Activated naive CD4-positive, alpha-beta T cell treated with Interleukin-2 at 50 U/mL for 16 hours (primary cell): ENCODE results near the gene VPS35.
"Not testable (repeated sequence)": the region's sequence is repeated elsewhere in the genome, so short reads cannot be mapped to it uniquely, and the experiment has no call there.

ENCODE experiments used
- DNase-seq: peaks from one replicate; pipeline ENCODE4 v3.0.0-alpha.2; 2020

The VPS35 gene

DNA sequence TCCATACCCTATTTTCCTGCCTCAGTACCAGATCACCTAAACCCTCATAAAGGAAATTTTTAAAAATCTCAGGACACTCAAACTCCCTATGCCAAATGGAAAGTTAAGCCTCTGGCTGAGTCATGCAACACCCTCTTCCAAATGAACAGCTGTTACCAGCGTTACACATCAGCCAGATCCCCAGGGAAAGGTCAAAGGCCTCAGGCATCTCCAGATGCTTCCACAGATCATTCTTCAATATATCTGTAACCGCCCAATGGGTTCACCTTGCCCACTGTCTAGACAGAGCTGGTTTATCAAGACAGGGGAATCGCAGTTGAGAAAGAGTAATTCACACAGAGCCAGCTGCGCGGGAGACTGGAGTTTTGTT lies 38.7 kb downstream of the VPS35 start:
- no peak for DNase-seq

DNA sequence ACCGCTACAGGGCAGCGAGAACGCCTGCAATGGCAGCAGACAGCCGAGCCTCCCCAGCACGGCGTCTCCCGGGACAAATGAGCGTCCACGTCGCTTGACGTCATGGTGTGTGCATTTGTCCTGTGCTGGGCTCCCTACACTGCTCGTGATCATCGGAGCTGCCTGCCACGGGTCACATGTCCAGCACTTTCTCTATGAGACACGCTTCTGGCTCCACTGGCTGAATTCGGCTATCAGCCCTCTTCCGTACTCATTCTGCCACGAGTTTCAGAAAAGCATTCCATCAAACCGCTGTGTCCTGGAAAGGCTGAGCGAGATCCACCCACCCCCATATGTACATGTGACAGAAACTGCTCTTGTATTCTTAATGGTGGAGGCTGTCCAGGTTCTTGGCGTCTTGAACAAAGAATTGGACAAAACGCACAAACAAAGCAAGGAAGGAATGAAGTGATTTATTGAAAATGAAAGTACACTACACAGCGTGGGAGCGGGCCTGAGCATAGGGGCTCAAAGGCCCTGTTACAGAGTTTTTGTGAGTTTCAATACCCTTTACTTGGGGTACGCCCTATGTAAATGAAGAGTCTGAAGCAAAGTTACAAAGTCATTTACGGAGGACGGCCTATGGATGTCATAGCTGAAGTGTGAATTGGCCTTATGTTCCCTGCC lies 39.3 kb downstream of the VPS35 start:
- DNase-seq = no peak

DNA sequence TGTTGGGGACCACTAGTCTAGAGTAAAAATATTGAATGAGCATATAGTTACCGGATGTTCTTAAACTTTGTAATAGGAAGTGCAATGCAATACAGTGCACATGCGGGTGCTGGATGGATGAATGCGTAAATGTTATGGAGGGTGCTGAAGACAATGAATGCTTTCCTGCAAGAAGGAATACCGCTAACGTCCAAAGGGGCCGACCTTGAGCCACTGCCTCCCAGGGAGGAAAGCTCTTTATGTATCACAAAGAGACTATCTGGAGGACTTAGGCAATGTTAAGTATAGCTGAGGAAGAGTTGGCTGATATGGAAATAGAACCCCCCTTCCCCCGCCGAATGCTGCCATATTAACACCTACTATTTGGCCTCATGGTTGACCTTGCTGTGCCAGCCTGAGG lies 40.3 kb downstream of the VPS35 start:
- no peak for DNase-seq

DNA sequence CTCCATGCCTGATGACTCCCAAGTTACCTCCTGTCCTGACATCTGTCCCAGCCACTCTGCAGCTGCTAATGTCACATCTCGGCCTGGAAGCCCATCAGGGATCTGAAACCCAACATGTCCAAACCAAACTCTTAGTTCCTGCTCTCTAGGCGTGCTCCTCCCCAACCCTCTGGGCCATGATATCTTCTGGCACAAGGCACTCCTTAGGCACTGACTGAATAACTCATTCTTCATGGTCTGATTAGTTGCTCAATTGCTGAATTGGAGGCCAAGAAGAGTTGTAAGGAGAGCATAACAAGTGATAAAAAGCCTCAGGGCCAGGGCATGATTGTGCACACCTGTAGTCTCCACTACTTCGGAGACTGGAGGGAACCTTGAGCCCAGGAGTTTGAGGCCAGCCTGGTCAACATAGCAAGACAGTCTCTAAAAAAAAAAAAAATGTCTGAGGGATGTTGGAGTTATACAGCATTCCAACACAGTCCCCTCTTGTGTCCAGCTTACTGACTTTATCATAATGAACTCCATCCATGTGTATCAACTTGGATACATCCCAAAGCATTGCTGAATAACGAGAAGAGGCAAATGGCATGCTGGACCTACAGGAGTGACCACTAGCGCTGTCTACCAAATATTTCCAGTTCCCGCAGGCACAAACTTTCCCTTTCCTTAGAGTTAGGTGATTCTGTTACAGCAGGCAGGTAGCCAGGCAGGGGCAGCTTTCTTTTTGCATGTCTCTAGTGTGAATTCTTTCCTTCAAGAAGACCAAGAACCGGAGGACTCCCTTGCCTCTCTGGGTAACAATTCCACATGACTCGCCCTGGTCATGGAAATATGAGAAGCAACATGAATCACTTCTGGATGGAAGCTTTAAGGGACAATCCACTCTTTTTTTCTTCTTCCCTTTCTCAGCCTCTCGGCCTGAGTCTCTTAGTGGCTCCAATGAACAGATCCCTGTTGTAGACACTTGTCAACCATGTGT lies 49.7 kb downstream of the VPS35 start:
- no peak for DNase-seq

DNA sequence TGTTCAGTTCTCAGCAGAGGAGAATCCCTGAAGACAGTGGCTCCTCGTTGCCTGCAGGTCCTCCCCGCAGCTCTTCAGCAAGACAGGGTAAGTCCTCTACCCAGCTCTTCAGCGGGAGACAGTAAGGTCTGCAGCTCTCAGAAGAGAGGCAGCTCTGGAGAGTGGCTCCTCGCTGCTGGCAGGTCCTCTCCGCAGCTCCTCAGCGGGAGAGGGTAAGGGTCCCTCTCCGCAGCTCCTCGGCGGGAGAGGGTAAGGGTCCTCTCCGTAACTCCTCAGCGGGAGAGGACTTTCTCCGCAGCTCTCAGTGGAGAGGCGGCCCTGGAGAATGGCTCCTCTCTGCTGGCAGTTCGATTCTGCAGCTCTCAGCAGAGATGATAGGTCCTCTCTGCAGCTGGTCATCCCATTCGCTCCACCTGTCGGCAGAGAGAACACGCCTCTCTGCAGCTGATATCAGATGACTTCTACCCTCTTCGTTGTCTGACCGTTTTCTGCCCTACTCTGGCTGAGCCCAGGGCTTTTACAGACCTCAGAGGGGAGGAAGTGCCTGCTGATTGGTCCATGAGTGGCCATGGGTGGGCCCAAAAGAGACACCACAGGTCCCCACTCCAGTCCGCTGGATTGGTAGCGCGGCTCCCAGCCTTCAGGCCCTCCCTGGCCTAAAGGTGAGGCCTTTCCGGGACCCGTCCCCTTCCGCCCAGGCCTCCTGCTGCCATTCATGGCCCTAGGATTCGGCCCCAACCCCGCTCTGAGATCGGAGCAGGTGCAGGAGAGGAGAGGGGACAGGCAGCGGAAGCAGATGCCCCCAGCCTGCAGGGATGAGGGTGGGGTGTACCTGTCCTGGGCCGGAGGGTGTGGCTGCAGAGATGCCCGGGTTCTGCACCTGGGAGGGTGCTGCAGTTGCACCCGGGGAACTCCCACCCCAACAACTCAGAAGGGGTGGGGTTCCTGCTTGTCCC lies 55.9 kb downstream of the VPS35 start:
- no peak for DNase-seq

DNA sequence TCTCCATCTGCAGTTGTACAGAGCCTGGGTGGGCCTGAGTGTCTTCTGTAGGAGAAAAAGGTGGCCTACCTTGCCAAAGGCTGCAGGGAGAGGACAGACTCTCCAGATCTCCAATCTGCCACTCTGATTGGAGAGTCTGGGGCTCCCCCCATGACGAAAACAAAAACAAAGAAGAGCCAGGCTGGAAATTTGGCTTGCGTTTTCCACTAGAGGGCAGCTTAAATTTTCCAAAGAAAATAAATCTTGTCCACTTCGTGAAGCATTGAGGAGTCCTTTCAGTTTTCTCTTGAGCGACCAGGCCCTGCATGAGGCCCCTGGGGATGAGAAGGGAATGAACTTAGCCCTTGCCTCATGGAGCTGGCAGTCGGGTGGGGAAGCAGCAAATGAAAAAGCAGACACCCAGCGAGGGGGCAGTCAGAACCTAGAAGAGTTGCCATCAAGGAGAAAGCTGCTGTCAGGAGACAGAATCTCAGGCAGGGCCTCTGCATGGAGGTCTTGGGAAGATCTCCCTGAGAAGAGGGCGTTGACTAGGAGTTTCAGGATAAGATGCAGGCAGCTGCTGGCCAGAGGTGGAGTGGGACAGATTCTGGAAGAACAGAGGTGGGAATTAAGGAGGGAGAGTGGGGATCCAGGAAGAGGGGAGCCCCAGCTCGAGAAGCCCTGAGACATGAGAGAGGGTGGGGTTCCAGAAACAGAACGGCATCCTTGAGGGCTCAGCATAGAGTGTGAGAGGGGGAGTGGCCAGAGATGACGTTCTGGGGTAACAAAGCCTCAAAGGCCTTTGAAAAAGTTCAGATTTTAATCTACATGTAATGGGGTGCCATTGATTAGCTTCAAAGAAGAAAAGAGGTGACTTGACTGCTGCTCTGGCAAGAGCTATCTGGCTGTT lies 59.4 kb downstream of the VPS35 start:
- DNase-seq = no peak

DNA sequence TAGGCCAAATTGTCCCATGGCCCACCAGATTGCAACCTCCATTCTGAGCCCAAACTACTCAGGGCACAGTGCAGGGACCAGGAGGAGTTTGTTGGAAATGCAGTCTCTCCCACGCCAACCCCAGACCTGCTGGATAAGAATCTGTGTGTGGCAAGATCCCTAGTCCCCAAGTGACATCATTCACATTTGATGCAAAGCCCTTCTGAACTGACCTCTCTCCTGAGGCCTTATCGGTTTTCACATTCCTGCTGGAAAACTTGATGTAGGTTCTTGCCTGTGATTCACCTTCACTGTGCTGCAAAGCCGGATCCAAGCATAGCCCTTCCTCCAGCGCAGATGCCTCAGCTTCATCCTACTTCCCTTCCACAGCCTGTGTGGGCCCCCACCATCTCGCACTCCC lies 61.2 kb downstream of the VPS35 start:
- no peak for DNase-seq

DNA sequence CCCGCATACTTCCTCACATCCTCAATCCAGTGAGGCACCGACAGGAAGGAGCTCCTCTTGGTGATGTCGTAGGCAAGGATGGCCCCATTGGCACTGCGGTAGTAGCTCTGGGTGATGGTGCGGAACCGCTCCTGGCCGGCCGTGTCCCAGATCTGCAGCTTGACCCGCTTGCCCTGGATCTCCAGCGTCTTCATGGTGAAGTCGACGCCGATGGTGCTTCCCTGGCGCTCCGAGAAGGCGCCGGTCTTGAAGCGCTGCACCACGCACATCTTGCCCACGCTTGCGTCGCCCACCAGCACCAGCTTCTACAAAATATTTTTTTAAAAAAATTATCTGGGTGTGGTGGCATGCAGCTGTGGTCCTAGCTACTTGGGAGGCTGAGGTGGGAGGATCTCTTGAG lies 62.3 kb downstream of the VPS35 start:
- not testable (repeated sequence) for DNase-seq

DNA sequence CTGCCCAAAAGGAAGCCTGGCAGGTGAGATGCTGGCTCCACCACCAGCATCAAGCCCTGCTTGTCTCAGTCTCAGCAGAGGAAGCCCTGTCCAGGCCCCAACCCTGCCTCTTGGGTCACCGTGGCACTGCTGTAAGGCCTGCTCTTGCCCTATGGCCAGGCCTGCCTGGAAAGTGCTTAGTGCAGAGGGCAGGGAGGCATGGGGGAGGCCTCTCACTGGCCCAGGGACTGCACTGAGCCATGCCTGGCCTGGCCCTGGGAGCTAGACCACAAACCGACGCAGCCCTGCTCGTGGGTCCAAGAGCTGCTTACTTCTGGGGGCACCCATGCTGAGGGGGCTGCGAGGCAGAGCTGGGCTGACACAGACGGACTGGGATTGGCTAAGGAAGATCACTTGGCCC lies 64.1 kb downstream of the VPS35 start:
- not testable (repeated sequence) for DNase-seq

DNA sequence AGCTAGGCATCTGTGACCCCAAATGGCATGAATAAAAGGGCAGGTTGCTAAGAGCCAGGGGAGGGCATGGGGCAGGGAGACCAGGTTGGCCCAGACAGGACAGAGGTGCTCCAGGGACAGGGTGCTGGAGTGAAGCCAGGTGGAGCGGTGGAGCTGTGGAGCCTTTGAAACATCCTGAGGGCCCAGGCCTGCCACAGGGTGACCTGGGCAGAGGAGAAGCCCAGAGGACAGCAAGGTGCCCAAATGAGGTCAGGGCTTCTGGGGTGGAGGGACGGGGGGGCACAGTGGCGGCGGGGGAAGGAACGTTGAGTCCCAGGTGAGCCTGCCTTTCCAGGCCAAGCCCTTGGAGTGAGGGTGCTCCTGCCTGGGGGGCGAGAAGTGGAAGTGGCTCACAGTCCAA lies 65.3 kb downstream of the VPS35 start:
- DNase-seq = not testable (repeated sequence)

DNA sequence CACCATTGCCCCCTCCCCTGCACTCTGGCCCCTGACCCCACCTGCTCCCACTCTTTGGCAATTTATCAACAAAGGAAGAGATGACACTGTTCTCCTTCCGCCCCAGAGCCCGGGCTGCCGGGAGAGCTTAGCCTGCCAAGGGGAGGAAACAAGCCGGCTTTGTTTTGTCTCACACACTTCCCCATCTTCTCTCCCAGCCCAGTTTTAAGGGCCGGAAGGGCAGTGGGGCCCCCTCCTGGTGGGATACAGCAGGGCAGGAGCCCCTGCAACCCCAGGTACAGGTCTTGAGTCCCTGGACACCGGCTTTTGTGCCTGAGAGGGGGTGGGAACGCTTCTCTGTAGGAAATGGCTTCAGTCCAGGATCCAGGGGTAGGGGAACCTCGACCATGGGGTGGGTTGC lies 65.7 kb downstream of the VPS35 start:
- not testable (repeated sequence) for DNase-seq

DNA sequence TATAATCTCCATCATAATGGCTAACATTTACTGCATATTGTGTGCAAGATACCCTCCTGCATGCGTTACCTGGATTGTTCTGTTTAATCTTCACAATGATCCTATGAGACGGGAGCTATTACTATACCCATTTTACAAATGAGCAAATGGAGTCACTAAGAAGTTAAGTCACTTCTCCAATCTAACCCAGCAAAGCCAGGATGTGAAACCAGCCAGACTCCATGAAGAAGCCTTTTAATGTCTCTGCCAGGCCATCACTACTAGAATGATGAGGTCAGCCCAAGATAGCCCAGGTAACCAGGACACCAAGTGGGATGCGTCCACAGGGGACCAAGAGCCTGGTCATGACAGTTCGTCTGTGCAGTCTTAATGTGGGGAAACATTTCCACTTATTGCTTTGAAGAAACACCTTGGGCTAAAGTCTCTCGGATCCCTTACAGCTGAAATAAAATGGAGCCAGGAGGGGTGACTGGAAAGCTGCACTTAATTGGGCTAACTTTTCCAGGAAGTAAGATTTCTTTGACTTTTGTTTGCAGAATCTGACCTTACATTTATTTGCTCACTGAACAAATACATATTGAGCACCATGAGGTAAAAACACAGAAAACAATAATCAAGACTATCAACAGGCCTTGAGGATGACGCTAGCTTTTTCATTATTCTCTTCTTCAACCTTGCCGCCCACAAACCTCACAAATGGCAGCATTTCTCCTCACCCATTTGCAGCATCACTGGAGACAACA lies 66.9 kb downstream of the VPS35 start:
- no peak for DNase-seq

DNA sequence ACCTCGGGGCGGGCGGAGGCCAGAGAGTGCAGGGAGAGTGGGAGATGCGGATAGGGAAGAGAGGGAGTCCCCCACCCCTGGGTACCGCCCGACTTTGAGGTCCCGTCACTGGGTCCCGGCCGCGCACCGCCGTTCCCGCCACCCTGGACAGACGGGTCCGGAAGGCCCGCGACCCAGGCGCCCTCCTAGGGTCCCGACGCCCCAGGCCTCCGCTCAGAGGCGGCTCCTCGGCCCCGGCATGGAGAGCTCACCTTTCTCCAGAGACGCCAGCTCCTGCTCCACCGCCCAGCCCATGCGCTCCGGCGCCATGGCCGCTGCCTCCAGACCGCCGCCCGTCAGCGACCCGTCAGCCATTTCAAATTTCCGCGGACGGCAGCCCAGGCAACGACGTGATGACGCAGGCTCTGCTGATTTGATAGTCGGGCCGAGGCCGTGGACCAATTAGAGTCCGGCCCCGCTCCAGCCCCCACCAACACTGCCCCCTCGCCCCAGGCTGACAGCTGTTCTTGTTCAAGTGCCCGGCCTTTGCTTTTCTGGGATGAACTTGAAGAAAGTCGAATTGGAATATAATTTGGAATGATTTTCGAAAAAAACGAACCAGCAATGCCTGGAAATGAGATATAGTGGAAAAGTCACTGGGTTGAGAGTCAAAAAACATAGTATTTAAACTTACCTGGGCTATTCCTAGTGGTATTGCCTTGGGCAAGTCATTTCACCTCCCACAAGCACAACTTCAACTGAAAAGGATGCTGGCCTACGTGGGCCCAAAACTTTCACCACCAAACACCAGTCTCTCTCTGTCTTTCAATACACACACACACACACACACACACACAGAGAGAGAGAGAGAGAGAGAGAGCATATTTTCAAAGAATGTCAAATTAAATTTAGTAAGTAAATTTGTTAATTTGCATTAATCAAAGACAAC lies 67.7 kb downstream of the VPS35 start, which contains the start of gene SHCBP1:
Gene SHCBP1 (minus strand): TSS at position 374 of the 928 bp plus-strand sequence. CDS start 20 bp downstream, at position 354.
- peak; percentile 74 for DNase-seq

DNA sequence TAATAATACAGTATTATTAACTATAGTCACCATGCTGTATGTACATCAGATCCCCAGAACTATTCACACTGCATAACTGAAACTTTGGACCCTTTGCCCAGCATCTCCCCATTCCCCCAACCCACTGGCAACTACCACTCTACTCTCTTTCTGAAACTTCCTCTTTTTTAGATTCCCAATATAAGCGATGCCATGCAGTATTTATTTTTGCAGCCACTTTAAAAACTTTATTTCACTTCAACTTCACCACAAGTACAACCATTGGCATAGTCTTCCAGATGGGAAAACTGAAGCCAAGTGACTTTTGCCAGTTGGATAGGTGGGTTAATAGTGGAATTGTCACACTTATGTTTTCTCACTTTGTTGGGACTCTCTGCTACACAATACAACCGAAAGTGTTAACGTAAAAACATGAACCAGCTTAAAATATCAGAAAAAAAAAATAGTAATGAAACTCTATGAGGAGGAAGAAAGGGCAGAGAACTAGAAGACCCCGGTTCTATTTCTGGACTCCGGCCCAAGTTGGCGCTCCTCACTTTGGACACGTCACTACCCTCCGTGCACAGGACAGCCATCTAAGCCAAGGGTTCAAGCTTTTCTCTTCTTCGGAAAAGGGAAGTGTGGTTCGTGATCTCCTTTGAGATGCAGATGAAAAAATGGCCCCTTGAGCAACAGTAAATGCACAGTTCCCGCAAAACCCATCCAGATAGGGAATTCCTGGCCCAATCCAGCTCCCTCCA lies 68.5 kb downstream of the VPS35 start:
- DNase-seq = no peak

DNA sequence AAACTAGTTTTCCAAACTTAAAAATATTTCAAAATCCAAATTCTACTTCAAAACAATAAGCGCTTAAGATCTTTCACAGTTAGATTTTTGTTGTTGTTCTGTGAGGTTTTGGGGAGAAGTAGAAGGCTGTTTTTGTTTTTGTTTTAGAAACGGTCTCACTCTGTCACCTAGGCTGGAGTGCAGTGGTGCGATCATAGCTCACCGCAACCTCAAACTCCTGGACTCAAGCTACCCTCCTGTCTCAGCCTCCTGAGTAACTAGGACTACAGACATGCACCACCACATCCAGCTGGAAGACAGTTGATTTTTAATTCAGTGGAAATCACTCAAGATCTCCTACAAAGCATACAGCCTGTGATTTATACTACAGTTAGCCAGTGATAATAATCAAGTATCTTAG lies 70.5 kb downstream of the VPS35 start:
- DNase-seq = no peak

DNA sequence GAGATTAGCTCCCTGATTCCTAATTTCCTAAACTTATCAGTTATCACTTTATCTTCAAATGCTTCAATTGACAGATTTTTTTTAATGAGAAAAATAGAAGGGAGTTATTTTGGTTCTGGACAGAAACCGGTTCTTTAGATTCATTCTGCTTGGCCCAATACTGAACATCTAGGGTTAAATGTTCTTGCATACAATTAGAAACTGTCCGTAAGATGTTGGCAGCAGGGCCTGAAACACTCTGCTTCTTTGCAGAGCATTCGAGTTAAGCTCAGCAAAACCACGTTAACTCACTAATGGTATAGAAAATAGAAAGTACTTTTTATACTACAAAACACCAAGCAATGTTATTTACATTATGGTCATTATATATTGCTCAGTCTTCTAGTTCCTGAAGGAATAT lies 75.0 kb downstream of the VPS35 start:
- DNase-seq = no peak

DNA sequence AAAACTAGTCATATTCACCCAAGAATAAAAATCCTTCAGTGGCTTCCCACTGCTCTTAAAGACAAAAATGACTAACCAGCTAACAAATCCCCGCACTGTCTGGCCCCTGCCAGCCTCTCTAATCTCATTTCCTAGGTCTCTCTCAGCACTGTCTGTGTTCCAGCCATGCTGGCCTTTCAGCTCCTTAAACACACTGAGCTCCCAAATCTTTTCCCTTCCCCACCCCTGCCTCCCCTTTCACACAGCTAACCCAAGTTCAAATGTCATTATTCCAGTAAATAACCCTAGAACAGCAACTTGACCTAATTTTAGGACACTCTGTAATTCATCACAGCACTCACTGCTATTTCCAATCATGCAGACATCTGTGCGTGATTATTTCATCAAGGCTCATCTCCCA lies 75.6 kb downstream of the VPS35 start:
- DNase-seq = no peak

DNA sequence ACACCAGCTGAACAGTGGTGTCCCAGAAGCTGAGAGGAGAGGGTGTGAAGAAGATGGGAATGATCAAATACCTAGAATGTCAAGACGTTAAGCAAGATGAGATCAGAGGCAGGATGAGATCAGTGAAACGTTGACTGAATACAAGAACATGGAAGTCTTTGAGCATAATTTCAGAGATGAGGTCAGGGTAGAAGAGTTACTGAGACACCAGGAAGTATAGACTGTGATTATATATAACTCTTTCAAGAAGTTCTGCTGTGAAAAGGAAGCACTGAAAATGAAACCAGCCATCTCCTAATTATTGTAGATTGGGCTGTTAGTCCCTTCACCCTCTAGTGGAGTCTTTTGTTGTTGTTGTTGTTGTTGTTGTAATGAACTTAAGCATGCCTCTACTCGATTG lies 76.9 kb downstream of the VPS35 start:
- no peak for DNase-seq

DNA sequence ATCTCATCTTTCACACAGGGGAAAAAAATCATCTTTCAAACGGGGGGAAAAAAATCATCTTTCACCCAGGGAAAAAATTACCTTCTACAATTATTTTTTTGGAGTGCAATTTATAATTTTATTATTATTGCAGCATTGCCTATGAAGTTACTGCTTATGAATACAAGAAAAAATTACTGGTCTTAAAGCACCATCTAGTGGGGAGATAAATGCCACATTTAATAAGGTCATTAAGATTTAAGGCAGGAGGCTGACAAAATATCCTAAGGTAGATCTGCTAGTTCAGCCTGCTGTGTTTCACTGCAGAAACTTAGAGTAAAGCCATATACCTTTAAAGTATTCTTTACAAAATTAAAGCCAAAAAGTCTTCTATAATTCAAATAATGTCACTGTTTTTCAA lies 81.4 kb downstream of the VPS35 start:
- no peak for DNase-seq
